GM20431 (cell line): Measurements from ENCODE around the gene ATP5F1A.

Experiments
- in situ Hi-C: fragments of 300-500 bp; cut with MseI, MboI; formaldehyde crosslinking; loops from one replicate; pipeline ENCODE4 v1.15.0; 2020; ENCODE audit warnings: low sequenced_read_pairs; ENCODE audit not compliant: unreplicated experiment

The ATP5F1A gene

DNA sequence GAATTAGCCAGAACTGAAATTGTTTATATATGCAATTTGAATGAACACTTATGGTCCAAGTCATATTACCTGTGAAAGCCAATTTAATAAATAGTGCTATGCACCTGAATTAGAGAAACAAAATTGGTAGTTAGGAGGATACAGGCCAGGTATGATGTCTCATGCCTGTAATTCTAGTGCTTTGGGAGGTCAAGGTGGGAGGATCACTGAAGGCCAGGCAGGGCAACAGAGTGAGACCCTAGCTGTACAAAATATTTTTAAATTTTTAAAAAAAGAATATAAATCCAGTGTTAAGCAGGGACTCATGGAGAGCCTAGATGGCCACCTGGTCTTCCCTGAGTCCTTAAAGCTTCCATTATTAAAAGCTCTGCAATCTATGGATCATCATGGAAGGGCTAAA is 18.8 kb downstream of the ATP5F1A start:
- in situ Hi-C loops: no loop called here

DNA sequence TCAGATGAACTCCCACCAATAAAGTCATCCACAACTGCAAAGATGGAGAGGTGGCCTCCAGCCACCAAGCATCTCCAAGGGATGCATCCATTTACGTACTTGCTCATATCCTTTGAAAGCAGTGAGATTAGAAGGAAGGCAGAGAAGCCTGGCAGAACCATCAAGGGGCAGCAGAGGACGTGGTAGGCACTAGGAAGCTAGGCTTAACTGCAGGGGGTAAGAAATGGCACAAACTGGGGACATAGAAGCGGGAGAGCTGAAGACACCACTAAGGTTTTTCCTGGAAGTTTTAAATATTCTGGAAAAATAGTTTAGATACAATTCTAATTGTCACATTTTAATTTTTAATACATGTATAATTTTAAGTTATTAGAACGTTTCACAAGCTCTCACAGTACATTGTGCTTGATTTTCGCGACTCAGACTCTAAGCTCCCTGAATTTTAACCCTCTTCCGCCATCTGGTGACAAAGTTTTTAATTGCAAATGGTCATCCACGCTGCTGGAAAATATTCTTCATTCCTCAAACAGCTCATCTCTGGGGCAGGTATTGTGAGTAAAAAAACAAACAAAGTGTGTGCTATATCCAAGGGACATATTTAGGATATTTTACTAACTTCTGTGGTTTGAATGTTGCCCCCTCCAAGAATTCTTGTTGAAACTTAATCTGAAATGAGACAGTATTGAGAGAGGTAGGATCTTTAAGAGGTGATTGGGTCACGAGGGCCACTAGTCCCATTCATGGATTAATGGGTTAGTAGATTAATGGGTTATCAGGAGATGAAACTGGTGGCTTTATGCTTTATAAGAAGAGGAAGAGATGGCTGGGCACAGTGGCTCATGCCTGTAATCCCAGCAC is 24.4 kb downstream of the ATP5F1A start:
- in situ Hi-C loops: no loop called here

DNA sequence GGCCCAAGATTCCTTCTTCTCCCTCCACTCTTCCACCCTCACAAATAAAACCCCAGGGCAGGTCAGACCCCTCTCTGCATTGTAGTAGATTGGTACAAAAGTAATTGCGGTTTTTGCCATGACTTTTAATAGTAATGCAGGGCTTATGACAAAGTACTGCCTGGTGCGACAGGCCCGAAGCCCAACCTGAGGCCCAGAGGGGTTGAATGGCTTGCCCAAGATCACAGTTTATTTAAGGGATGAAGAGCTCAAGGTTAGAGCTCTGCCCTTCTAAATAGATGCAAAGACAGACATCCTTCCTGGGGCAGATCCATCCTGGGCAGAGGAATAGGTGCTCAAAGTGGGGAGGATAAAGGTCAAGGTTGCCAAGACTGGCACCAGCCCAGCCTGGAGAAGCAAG is 25.1 kb downstream of the ATP5F1A start:
- in situ Hi-C loops: no loop called here

DNA sequence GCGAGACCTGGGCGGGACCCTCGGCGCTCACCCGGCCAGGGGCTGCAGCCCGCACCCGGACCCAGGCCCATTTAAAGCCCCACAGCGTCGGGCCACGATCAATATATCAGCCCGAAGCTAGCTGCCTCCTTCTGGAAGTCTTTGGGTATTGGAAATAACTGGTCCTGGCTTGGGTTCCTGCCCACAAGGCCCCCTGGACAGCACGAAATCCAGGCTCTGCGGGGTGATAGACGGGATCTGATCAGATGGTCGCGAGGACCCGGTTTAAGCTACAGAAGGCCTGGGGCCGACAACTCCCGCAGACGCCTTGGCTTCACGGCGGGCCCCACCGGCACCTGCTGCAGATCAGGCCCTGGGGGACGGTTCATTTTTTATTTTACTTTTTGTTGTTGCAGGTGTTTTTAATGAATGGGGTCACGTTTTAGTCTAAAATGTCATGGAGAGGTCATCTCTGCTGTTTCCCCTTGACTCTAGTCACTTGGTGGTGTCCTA is 25.7 kb downstream of the ATP5F1A start:
- in situ Hi-C loops: no loop called here

DNA sequence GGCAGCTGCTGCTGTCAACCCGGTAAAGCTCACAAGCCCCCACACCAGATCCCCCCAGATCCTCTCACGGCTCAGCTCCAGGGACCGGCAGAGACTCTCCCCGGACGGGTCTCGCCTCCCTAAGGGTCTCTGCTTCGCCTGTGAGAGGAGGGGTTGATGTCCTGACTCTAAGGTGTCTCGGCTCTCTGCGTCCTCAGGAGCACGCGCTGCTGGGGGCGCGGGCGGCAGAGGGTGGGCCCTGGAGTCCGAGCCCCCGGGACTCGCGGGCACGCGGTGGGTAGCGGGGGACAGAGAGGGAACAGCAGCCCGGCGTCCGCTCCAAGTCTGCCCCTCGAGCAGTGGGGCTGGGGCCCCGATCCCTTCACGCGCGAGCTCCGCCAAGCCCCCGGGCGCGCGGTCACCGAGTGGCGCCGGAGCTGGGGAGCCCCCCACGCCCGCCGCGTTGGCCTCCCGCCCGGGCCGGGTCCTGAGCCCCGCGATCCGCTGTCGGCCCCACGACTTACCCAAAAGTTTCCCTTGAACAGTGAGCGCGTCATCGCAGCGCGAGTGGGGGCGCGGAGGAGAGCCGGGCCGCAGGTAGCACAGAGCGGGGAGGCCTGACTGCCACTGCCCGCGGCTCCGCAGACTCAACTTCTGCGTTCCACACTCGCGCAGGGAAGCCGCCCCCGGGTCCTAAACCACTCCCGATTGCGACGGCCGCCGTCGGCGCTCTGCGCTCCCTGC is 26.3 kb downstream of the ATP5F1A start, which contains the start of gene PSTPIP2:
Gene PSTPIP2, minus strand, starts transcription at position 608 of the 723 bp plus-strand sequence. Its CDS starts 72 bp downstream, at position 536.
- in situ Hi-C loops: no loop called here

DNA sequence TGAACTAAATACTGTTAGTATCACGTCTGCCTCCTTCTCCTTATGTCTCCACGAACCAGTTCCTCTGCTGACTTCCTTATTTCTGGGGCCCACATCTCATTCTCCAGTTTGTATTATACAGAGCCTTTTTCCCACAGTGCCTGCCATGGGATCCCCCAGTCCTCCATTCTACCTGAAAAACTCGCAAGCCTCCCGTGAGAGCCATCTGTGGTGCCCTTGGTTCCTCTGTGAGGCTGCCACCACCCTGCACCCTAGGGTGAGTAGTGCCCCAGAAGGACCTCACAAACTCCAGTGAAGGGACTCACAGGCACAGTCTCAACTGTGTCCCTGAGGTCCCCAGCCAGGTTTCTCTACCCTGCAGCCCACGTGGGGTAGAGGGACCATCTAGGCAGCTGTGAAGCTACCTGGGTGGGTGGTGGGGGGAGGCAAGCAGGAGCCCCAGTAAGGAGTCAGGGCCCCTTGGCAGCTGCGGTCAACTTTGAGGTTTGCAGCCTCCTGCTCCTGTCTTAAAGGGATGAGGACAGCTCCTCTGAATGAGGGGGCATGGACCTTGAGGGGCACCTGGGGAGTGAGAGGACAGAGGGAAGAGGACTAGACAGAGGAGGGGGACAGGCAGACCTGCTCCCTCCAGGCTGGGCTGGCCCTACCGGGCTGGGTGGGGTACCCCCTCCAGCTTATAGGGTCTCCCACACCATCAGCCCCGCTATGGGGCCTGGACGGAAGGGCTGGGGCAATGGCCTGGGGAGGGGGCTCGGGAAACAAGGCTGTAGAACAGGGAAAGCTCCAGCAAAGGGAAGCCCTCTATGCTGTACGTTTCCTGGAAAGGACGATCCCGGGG is 27.1 kb downstream of the ATP5F1A start:
- in situ Hi-C loops: no loop called here

DNA sequence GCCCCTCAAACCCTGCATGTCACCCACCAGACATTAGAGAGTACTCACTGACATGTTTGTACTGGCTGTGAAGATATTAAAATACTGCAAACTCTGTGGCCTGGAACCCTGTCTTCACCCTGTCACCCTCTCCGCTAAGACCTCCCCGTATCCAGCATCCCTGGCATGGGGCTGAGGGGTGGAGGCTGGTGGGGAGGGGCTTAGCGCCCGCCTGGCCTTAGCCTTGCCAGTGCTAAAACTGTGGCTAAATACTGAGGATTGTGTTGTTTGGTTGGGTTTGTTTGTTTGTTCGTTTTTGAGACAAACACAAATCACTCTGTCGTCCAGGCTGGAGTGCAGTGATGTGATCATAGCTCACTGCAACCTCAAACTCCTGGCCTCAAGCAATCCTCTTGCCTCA is 27.9 kb downstream of the ATP5F1A start:
- in situ Hi-C loops: no loop called here

DNA sequence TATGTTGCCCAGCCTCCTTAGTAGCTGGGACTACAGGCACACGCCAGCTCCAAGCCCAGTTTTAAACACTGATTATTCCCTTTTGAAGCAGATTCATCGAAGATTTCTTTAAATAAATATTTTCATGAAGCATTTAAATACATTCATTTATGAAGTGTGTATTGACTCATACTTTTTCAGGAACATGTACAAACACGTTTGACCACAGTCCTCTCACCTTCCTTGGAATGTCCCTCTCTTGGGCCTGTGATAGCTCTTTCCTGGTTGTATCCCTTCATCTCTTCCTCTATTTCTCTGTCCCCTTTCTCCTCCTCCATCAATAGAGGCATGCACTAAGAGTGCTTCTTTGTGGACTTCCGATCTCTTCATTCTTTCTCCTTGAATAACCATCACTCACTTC is 28.6 kb downstream of the ATP5F1A start:
- in situ Hi-C loops: no loop called here

DNA sequence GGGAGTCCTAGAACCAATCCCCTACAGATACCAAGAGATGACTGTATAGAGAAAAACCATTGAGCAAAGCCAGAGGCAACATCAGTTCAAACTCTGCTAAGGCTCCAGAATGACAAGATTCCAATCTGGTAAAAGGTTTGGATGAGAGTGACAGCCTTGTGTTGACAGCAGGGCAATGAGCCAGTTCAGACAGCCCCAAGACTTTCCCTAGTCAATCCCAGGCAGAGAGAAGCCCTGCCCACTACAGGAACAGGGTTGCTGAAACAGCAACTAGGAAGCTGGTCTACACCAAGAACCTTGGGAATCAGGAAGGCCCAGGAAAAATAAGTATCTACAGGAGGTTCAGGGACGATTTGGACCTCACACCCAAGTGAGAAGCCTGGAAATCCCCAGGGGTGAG is 29.3 kb downstream of the ATP5F1A start:
- in situ Hi-C loops: no loop called here

DNA sequence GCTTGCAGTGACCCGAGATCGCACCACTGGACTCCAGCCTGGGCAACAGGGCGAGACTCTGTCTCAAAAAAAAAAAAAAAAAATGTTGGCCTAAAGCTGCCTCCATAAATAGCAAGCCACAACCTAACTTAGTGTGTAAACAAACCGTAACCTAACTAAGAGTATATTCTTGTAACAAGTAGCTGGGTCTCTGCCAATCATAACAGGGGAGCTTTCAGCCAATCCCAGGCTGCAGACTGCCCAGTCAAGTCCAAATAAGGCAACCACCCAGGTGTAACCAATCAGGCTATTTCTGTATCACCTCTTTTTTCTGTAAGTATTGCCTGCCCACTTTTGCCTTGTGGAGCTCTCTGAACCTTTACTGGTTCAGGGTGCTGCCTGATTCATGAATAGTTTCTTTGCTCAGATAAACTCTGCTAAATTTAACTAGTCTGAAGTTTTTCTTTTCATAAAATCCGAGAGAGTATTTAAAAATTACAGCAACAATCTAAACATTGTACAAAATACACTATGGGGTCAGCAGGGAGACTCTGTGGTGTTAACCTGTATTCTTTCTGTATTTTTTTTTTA is 30.6 kb downstream of the ATP5F1A start:
- in situ Hi-C loops: no loop called here

DNA sequence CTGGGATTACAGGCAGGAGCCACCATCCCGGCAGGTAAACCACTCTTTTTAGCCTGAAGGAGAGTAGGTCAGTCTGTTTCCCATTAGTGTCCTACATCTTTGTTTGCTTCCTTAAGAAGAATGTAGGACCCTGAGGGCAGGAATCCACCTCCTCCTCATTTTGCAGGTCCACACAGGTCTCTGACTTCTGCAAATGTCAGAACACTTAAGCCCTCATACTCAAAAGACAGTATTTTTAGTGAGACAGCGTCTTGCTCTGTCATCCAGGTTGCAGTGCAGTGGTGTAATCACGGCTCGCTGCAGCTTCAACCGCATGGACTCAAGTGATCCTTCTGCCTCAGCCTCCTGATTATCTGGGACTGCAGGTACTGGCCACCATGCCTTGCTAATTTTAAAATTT is 35.3 kb downstream of the ATP5F1A start:
- in situ Hi-C loops: no loop called here

DNA sequence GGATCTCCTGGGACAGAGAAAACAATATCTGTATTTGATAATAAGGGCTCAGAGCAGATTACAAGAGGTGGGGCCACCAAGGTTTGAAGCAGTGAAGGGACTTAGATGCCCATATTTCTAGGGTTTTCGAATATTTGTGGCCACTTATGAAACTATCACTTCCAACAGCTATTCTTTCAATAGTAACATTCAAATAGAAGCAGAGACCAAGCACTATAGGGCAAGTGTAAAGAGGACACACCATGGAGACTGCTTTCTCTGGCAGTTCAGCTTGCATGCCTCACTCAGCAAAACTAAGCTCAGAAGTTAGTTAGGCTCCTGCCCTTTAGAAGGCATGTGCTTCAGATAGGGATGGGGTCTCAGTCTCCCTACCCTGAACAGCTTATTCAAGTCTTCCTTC is 36.3 kb downstream of the ATP5F1A start:
- in situ Hi-C loops: no loop called here

DNA sequence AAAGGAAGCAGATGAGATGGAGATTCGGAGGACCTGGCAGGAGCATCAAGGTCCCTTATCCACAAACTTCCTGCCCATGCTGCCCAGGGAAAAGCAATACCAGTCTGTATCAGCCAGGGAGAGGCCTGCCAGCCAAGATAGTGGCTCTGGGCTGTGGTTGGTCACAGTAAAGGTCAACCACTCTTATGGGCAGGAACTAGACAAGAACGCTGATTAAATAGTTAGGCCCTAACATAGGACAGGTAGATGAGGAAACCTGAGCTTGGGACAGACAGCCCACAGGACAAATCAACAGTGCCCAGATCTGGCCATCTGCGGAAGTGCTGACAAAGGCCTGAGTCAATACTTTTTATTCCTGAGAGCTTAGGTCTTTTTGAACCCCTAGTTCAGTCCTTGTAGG is 36.7 kb downstream of the ATP5F1A start:
- in situ Hi-C loops: no loop called here

DNA sequence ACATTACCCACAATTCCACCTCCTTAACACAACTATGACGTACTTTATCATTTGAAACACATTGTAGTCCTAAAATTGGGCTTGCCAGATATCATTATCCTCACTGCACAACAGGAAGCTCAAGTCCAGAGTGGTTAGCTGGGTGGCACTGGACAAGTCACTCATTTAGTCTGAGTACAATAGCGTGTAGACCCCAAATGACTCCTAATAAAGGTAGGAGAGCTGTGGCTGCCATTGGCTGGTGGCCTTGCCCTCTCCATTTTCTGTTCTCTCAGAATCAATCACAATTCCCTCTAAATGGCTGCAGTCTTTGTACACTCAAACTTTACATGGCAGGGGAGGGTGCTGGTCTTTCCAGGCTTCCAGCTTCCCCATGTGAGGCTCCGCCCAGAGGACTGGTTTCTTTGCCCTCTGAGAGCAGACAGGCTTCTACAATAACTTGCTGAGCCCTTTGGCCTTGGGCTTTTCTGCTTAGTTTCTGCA is 37.7 kb downstream of the ATP5F1A start:
- in situ Hi-C loops: no loop called here

DNA sequence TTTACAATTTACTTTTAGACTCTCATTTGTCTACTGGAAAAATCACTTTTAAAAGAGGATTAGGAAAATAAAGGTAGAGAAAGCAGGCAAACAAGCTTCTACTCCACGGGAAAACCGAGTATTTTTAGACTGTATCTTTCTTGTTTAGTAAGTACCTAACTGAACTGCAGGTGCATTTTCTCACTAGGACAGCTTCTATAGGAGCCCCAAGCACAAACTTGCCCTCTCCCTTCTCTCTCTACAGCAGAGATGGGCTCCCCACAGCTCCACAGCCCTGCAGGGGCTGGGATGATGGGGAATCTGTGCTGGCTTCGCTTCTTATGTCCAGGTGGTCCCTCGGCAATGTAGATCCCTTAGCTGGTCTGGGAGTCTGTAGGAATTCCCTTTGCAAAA is 42.3 kb downstream of the ATP5F1A start:
- in situ Hi-C loops: no loop called here

DNA sequence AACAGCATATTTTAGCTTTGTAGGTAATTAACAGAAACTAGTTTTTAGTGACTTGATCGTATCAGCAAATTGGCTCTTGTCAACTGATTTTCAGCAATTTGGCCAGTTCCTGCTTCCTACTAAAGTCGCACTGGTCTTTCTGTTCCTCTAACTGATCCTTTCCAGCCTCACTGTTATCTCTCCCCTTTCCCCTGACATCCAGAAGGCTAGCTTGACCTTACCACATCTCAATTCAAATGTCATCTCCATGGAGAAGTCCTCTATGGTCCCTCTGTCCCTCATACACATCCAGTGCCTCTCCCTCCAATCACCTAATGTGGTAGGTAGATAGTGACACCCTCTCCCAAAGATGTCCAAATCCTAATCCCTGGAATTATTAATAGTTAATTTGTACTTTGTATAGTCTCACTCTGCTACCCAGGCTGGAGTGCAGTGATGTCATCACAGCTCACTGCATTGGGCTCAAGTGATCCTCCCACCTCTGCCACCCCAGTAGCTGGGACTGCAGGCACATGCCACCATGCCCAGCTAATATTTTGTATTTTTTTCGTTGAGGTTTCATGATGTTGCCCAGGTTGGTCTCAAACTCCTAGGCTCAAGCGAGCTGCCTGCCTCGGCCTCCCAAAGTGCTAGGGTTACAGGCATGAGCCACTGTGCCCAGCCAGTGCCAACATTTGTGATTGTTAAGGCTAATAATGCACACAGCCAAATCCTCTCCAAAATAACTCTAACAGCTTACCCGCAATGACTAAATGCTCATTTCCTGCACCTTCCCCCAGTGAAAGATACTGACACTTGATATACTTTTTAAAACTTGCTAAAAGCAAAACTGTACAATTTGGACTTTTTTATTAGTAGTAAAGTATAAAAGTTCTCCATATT is 42.9 kb downstream of the ATP5F1A start:
- in situ Hi-C loops: no loop called here

DNA sequence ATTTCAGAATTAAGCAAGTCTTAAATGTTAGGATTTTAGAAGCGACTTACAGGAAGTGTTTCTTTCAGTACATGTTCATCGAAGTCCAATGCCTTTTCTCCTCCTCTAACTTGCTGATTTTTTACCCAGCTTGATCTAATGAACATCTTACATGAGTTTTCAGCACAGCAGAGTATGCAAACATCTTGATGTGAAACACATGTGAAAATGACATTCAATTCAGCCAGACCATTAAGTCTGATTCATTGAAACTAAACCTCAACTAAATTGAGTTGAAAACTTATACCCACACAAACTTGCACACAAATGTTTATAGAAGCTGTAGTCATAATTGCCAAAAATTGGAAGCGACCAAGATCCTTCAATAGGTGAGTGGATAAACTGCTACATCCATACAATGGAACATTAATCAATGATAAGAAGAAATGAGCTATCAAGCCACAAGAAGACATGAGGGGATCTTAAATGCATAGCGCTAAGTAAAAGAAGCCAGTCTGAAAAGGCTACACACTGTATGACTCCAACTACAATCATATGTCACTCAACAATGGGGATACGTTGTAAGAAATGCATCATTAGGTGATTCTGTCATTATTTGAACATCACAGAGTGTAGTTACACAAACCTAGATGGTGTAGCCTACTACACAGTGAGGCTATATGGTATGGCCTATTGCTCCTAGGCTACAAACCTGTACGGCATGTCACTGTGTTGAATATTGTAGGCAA is 44.6 kb downstream of the ATP5F1A start:
- in situ Hi-C loops: no loop called here

DNA sequence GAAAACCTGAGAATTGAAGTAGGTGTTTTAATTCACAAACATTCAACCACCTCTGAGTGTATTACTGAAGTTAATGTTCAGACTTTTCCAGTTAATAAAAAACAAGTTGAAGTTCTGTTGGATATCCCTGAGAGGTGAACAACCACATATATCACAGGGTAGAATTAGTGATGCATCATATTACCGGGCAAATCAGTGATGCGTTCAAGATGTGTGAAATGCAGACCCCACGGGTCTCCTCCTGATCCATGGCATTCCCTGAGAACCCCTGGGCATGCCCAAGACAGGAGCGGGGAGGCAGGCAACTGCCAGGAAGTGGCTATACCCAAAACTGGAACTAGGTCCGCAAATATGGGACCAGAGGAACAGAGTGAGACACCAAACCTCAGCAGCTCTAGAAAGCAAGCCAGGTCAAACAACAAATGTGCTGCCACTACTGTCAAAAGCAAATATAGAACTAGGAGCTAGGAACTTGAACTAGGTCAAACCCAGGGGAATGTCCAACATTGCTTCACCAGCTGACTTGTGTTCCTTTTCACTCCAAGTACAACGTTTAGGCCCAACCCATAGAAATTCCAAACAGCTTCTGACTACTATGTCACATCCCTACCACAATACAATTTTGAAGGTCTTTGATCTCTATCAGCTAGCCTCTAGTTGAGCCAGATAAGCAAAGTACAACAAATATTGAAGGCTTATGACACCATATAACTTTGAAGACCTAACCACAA is 46.2 kb downstream of the ATP5F1A start:
- in situ Hi-C loops: no loop called here
